HepG2 (cell line): ENCODE data around the gene PYGB. TPM values are rescaled to one million over a fixed set of nuclear protein-coding genes. Genes with fewer than 3 reads are reported as not detected.

Source experiments
- CC2D1A ChIP-seq: sonication (generic); formaldehyde crosslinking; IDR thresholded peaks from 2 replicates; pipeline ENCODE4 v1.8.1; 2023; ENCODE audit warnings: mild to moderate bottlenecking, missing genetic modification reagents
- FOXC1 ChIP-seq: sonication (generic); formaldehyde crosslinking; IDR thresholded peaks from 2 replicates; pipeline ENCODE4 v1.8.0; 2022; ENCODE audit warnings: mild to moderate bottlenecking, missing genetic modification reagents, borderline replicate concordance
- GABPA ChIP-seq, 2 experiments: IDR thresholded peaks; 2 replicates each; pipeline ENCODE4 v1.6.1; 2011 to 2016; ENCODE audit warnings: low read depth in 2 of 2, low read length in 1 of 2, missing biosample characterization in 1 of 2, missing genetic modification characterization in 1 of 2
- IKZF1 ChIP-seq: fragments of 450-650 bp; IDR thresholded peaks from 2 replicates; pipeline ENCODE4 v1.7.1; 2016
- MIER3 ChIP-seq: IDR thresholded peaks from 2 replicates; pipeline ENCODE4 v1.6.1; 2016; ENCODE audit warnings: missing compliant biosample characterization, borderline replicate concordance
- NFKB2 ChIP-seq: sonication (generic); formaldehyde crosslinking; IDR thresholded peaks from 2 replicates; pipeline ENCODE4 v1.4.0; 2020; ENCODE audit warnings: missing genetic modification reagents, borderline replicate concordance
- NPAS2 ChIP-seq: sonication (generic); formaldehyde crosslinking; IDR thresholded peaks from 2 replicates; pipeline ENCODE4 v1.8.0; 2022; ENCODE audit warnings: mild to moderate bottlenecking, missing genetic modification reagents, borderline replicate concordance
- PHB2 ChIP-seq: fragments of 450-650 bp; IDR thresholded peaks from 2 replicates; pipeline ENCODE4 v1.6.1; 2018; ENCODE audit not compliant: partially characterized antibody
- SATB2 ChIP-seq: sonication (generic); formaldehyde crosslinking; IDR thresholded peaks from 2 replicates; pipeline ENCODE4 v1.5.0; 2020; ENCODE audit warnings: missing genetic modification reagents
- TGIF2 ChIP-seq: IDR thresholded peaks from 2 replicates; pipeline ENCODE4 v1.6.1; 2016; ENCODE audit warnings: control low read depth, missing compliant biosample characterization
- ZFP37 ChIP-seq: sonication (generic); formaldehyde crosslinking; IDR thresholded peaks from 2 replicates; pipeline ENCODE4 v1.4.0; 2020; ENCODE audit warnings: missing genetic modification reagents, borderline replicate concordance
- ZMYM3 ChIP-seq: sonication (generic); formaldehyde crosslinking; IDR thresholded peaks from 2 replicates; pipeline ENCODE4 v1.5.1; 2020; ENCODE audit warnings: mild to moderate bottlenecking, missing genetic modification reagents
- ZNF136 ChIP-seq: sonication (generic); formaldehyde crosslinking; IDR thresholded peaks from 2 replicates; pipeline ENCODE4 v1.8.1; 2022; ENCODE audit warnings: low read depth, mild to moderate bottlenecking, moderate library complexity, missing genetic modification reagents
- ZNF3 ChIP-seq: IDR thresholded peaks from 2 replicates; pipeline ENCODE4 v1.7.0; 2017; ENCODE audit warnings: inconsistent platforms
- ZNF30 ChIP-seq: sonication (generic); formaldehyde crosslinking; IDR thresholded peaks from 2 replicates; pipeline ENCODE4 v1.5.0; 2020; ENCODE audit warnings: mild to moderate bottlenecking, missing genetic modification reagents
- ZNF550 ChIP-seq: sonication (generic); formaldehyde crosslinking; IDR thresholded peaks from 2 replicates; pipeline ENCODE4 v1.4.0; 2020; ENCODE audit warnings: mild to moderate bottlenecking, missing genetic modification reagents, borderline replicate concordance
- ZNF75D ChIP-seq: sonication (generic); formaldehyde crosslinking; IDR thresholded peaks from 2 replicates; pipeline ENCODE4 v1.8.1; 2023; ENCODE audit warnings: missing genetic modification reagents, mild to moderate bottlenecking, borderline replicate concordance
- ZNF780A ChIP-seq: sonication (generic); formaldehyde crosslinking; IDR thresholded peaks from 2 replicates; pipeline ENCODE4 v1.8.0; 2022; ENCODE audit warnings: mild to moderate bottlenecking, missing genetic modification reagents, moderate library complexity
- ZSCAN21 ChIP-seq: sonication (generic); formaldehyde crosslinking; IDR thresholded peaks from 2 replicates; pipeline ENCODE4 v1.8.0; 2022; ENCODE audit warnings: mild to moderate bottlenecking, missing genetic modification reagents, moderate library complexity, borderline replicate concordance
- polyA plus RNA-seq, 8 experiments: library from polyadenylated mRNA; depleted of rRNA in 3 of 8; stranded (reverse) in 7 of 8; unstranded in 1 of 8; fragments of >200 nt; fragmentation: Illumina TruSeq in 4 of 8; extraction: Trizol in 4 of 8; gene quantifications; 2 replicates each; pipeline versions ENCODE4 v1.2.1 to v1.2.3, GENCODE V29; 2011 to 2016; ENCODE audit warnings: low read depth in 4 of 8, missing spikeins in 1 of 8, mixed read lengths in 1 of 8; ENCODE audit not compliant: insufficient read depth in 1 of 8
- total RNA-seq, 5 experiments: library from RNA; depleted of rRNA; stranded (reverse); fragments of >200 nt; fragmentation: Illumina TruSeq; extraction: Trizol; gene quantifications; 2 replicates each; pipeline ENCODE4 v1.2.3, GENCODE V29; 2016; ENCODE audit warnings: low read depth in 1 of 5
- TF ChIP-seq, protein P1 (sequence below): sonication (generic); formaldehyde crosslinking; IDR thresholded peaks from 2 replicates; pipeline ENCODE4 v1.4.0; 2020; ENCODE audit warnings: missing genetic modification reagents
- TF ChIP-seq, protein P2 (sequence below): sonication (generic); formaldehyde crosslinking; IDR thresholded peaks from 2 replicates; pipeline ENCODE4 v1.5.1; 2020; ENCODE audit warnings: missing genetic modification reagents, mild to moderate bottlenecking, borderline replicate concordance
- TF ChIP-seq, protein P3 (sequence below): sonication (generic); formaldehyde crosslinking; IDR thresholded peaks from 2 replicates; pipeline ENCODE4 v1.4.0; 2020; ENCODE audit warnings: missing genetic modification reagents
- TF ChIP-seq, protein P4 (sequence below): sonication (generic); formaldehyde crosslinking; IDR thresholded peaks from 2 replicates; pipeline ENCODE4 v1.9.0; 2022; ENCODE audit warnings: missing genetic modification reagents, mild to moderate bottlenecking, borderline replicate concordance

Gene PYGB
- total and polyA plus RNA-seq, 2 of the 13 experiments (the other 11 are each of a cell fraction or from before 2014, with no cell fraction given) = 24.2 to 86.3 TPM

DNA sequence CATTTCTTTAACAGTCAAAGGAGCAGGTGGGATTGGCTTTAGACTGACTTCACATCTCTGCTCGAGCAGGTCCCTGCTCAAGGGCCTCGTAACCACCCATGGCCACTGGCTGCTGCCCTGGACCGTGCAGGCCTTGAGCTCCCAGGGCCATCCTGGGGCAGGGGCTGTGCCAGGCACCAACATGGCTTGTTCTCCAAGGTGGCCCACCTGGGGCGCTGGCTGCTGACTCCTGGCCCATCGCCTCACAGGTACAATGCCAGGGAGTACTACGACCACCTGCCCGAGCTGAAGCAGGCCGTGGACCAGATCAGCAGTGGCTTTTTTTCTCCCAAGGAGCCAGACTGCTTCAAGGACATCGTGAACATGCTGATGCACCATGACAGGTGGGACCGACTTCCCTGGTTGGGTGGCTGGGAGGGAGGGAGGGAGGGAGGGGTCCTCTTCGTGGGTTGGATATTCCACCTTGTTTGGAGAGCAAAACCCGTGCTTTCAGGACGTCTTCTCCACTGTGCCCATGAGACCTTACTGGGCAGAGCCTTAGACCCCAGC is 46.1 kb downstream of the PYGB start (continued):
- TF ChIP-seq, protein P1, sequence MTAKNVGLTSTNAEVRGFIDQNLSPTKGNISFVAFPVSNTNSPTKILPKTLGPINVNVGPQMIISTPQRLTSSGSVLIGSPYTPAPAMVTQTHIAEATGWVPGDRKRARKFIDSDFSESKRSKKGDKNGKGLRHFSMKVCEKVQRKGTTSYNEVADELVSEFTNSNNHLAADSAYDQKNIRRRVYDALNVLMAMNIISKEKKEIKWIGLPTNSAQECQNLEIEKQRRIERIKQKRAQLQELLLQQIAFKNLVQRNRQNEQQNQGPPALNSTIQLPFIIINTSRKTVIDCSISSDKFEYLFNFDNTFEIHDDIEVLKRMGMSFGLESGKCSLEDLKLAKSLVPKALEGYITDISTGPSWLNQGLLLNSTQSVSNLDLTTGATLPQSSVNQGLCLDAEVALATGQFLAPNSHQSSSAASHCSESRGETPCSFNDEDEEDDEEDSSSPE = no peak
- TF ChIP-seq ZNF75D = no peak
- no peak for TF ChIP-seq ZNF136 (CRISPR knock-in tag)
- TF ChIP-seq ZFP37 (CRISPR knock-in tag) = no peak
- no peak for TF ChIP-seq FOXC1
- TF ChIP-seq SATB2 (CRISPR knock-in tag) = no peak
- TF ChIP-seq, protein P2, sequence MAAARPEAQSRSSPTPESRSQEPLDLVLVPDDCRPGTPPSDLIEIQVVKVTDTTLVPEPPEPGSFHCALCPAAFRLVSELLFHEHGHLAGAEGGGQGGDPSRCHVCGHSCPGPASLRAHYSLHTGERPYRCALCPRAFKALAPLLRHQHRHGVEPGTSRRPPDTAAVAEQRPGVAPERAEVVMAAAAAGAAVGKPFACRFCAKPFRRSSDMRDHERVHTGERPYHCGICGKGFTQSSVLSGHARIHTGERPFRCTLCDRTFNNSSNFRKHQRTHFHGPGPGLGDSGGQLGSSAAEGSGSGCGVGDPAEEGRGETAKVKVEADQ (CRISPR knock-in tag) = no peak
- no peak for TF ChIP-seq ZNF3
- 0 out of 2 replicates have a peak, but pooled peaks have one; percentile 29 for TF ChIP-seq ZNF550 (CRISPR knock-in tag)
- TF ChIP-seq, protein P3, sequence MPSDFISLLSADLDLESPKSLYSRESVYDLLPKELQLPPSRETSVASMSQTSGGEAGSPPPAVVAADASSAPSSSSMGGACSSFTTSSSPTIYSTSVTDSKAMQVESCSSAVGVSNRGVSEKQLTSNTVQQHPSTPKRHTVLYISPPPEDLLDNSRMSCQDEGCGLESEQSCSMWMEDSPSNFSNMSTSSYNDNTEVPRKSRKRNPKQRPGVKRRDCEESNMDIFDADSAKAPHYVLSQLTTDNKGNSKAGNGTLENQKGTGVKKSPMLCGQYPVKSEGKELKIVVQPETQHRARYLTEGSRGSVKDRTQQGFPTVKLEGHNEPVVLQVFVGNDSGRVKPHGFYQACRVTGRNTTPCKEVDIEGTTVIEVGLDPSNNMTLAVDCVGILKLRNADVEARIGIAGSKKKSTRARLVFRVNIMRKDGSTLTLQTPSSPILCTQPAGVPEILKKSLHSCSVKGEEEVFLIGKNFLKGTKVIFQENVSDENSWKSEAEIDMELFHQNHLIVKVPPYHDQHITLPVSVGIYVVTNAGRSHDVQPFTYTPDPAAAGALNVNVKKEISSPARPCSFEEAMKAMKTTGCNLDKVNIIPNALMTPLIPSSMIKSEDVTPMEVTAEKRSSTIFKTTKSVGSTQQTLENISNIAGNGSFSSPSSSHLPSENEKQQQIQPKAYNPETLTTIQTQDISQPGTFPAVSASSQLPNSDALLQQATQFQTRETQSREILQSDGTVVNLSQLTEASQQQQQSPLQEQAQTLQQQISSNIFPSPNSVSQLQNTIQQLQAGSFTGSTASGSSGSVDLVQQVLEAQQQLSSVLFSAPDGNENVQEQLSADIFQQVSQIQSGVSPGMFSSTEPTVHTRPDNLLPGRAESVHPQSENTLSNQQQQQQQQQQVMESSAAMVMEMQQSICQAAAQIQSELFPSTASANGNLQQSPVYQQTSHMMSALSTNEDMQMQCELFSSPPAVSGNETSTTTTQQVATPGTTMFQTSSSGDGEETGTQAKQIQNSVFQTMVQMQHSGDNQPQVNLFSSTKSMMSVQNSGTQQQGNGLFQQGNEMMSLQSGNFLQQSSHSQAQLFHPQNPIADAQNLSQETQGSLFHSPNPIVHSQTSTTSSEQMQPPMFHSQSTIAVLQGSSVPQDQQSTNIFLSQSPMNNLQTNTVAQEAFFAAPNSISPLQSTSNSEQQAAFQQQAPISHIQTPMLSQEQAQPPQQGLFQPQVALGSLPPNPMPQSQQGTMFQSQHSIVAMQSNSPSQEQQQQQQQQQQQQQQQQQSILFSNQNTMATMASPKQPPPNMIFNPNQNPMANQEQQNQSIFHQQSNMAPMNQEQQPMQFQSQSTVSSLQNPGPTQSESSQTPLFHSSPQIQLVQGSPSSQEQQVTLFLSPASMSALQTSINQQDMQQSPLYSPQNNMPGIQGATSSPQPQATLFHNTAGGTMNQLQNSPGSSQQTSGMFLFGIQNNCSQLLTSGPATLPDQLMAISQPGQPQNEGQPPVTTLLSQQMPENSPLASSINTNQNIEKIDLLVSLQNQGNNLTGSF (CRISPR knock-in tag) = no peak
- TF ChIP-seq, protein P4, sequence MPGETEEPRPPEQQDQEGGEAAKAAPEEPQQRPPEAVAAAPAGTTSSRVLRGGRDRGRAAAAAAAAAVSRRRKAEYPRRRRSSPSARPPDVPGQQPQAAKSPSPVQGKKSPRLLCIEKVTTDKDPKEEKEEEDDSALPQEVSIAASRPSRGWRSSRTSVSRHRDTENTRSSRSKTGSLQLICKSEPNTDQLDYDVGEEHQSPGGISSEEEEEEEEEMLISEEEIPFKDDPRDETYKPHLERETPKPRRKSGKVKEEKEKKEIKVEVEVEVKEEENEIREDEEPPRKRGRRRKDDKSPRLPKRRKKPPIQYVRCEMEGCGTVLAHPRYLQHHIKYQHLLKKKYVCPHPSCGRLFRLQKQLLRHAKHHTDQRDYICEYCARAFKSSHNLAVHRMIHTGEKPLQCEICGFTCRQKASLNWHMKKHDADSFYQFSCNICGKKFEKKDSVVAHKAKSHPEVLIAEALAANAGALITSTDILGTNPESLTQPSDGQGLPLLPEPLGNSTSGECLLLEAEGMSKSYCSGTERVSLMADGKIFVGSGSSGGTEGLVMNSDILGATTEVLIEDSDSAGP (CRISPR knock-in tag) = peak; percentile 19; the same call in 1 of the 2 replicates
- TF ChIP-seq CC2D1A = no peak
- no peak for TF ChIP-seq GABPA (IDR thresholded peaks at IDR 0.05; ENCODE audit: low read depth, low read length)
- no peak for TF ChIP-seq GABPA (CRISPR knock-in tag; IDR thresholded peaks at IDR 0.05; ENCODE audit: low read depth)
- TF ChIP-seq IKZF1 = no peak
- no peak for TF ChIP-seq MIER3 (CRISPR knock-in tag)
- TF ChIP-seq ZNF780A (CRISPR knock-in tag) = no peak
- TF ChIP-seq PHB2 = no peak
- no peak for TF ChIP-seq TGIF2 (CRISPR knock-in tag)
- no peak for TF ChIP-seq ZSCAN21
- no peak for TF ChIP-seq NPAS2 (CRISPR knock-in tag)
- TF ChIP-seq ZNF30 = no peak
- TF ChIP-seq ZMYM3 = no peak
- TF ChIP-seq NFKB2 (CRISPR knock-in tag) = 0 out of 2 replicates have a peak, but pooled peaks have one; percentile 15
